Nephron progenitor cell (in vitro differentiated cells): ENCODE measurements around the gene ENTPD1.
A peak's percentile ranks its signal among the peaks of the same experiment; 100 is the strongest.

Source experiments
- DNase-seq: peaks from one replicate; pipeline ENCODE4 v3.0.0; 2021
- H3K27ac Mint-ChIP-seq: 2 replicates; pipeline ENCODE4 v1.8.0; 2021; ENCODE audit warnings: mild to moderate bottlenecking, moderate library complexity, mixed read lengths
- H3K27me3 Mint-ChIP-seq: 2 replicates; pipeline ENCODE4 v1.8.0; 2021; ENCODE audit warnings: mild to moderate bottlenecking, low read depth, mixed read lengths; ENCODE audit not compliant: poor library complexity
- H3K36me3 Mint-ChIP-seq: 2 replicates; pipeline ENCODE4 v1.8.0; 2021; ENCODE audit warnings: low read depth, mixed read lengths
- H3K4me1 Mint-ChIP-seq: 2 replicates; pipeline ENCODE4 v1.8.0; 2021; ENCODE audit warnings: mixed read lengths
- H3K4me3 Mint-ChIP-seq: 2 replicates; pipeline ENCODE4 v1.8.0; 2021; ENCODE audit warnings: mild to moderate bottlenecking, moderate library complexity, mixed read lengths
- H3K9me3 Mint-ChIP-seq: 2 replicates; pipeline ENCODE4 v1.8.0; 2021; ENCODE audit warnings: mild to moderate bottlenecking, moderate library complexity, mixed read lengths
- CTCF ChIP-seq: fragments of 200-600 bp; sonication (generic); IDR thresholded peaks from 2 replicates; pipeline ENCODE4 v1.5.0; 2021; ENCODE audit warnings: antibody characterized with exemption

The ENTPD1 gene

DNA sequence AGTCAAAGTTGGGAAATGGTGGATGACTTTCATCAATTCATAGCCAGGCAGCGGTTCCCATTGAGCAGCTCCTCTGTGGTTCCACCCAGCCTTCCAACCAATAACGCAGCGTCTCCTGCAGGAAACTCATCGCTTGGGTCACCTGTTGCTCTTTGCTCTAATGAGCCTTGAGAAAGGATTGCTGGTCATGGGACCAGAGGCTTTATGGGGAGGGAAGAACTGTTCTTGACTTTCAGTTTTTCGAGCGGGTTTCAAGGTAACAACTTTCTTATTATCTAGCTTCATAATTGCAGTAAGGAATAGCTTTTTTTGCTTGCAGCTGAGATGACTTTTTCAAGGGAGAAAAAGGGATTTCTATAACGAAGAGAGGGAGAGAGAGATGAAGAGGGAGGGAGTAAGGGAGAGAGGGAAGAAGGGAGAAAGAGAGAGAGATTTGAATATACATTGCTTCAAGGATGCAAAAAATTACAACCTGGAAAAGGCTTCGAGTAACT, 405 bp upstream of the ENTPD1 start:
- peaks cover 10% of the 10 kb centered on the region for H3K27me3 Mint-ChIP-seq
- no peaks in the 10 kb centered on the region for H3K9me3 Mint-ChIP-seq
- DNase-seq: no peak
- peak overlapping the region; percentile 83 for H3K4me3 Mint-ChIP-seq
- peaks cover 29% of the 10 kb centered on the region for H3K4me1 Mint-ChIP-seq
- no peak for TF ChIP-seq CTCF
- H3K27ac Mint-ChIP-seq: no peak overlapping the region
- no peaks in the 10 kb centered on the region for H3K36me3 Mint-ChIP-seq

- no peak overlapping the region for H3K27ac Mint-ChIP-seq
- peaks cover 6% of the 10 kb centered on the region for H3K27me3 Mint-ChIP-seq
- DNase-seq: no peak
- peak overlapping the region; percentile 83 for H3K4me3 Mint-ChIP-seq
- H3K9me3 Mint-ChIP-seq: no peaks in the 10 kb centered on the region
- TF ChIP-seq CTCF: no peak
- peaks cover 29% of the 10 kb centered on the region for H3K4me1 Mint-ChIP-seq
- H3K36me3 Mint-ChIP-seq: no peaks in the 10 kb centered on the region
These were observed 1.1 kb downstream of the ENTPD1 start for GRCh38 chr10:95756809-95757684.

DNA sequence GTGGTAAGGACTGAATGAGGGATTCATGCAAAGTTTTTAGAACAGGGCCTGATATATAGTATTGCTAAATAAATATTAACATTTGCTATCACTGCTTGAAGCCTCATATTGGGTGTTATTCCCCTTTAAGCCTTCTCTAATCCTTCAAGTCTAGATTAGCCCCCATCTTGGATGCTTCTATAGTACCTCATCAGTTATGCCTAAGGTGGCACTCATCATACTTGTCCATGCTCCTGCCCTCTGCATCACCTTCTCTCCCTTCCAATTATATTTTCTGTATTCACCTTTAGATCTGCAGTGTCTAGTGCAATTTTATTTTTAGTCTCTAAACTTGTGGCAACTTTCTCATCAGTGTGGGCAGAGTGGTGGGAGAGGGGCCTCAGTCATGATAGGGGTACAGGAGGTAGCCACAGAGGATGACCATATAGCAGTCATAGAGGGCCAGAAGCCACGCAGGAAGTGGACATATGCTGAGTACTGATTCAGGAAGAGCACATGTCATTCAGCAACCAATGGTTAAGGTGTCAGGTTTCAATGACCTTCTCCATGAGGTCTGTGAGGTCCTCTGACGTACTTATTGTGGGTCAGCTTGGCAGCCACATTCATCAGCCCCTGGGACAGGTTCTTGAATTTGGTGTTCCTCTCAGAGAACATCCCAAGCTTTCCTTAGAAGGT, 2.5 kb downstream of the ENTPD1 start:
- Mint-ChIP-seq H3K9me3 (no peaks in the 10 kb centered on the region), H3K27ac (no peak overlapping the region), H3K36me3 (no peaks in the 10 kb centered on the region), H3K4me1 (peaks cover 29% of the 10 kb centered on the region), H3K4me3 (no peak overlapping the region), H3K27me3 (peaks cover 6% of the 10 kb centered on the region)
- no peak for TF ChIP-seq CTCF
- no peak for DNase-seq

- H3K4me3 Mint-ChIP-seq: no peak overlapping the region
- H3K9me3 Mint-ChIP-seq: peaks cover 4% of the 10 kb centered on the region
- H3K36me3 Mint-ChIP-seq: no peaks in the 10 kb centered on the region
- no peak for DNase-seq
- H3K4me1 Mint-ChIP-seq: peaks cover 29% of the 10 kb centered on the region
- TF ChIP-seq CTCF: no peak
- no peak overlapping the region for H3K27ac Mint-ChIP-seq
- peaks cover 10% of the 10 kb centered on the region for H3K27me3 Mint-ChIP-seq
These were observed 3.4 kb downstream of the ENTPD1 start for GRCh38 chr10:95759233-95759826.

GRCh38 chr10:95761939-95762492, 6.1 kb downstream of the ENTPD1 start:
- no peak for TF ChIP-seq CTCF
- no peak for DNase-seq
- no peaks in the 10 kb centered on the region for H3K36me3 Mint-ChIP-seq
- no peak overlapping the region for H3K4me3 Mint-ChIP-seq
- peaks cover 7% of the 10 kb centered on the region for H3K27me3 Mint-ChIP-seq
- no peak overlapping the region for H3K27ac Mint-ChIP-seq
- H3K9me3 Mint-ChIP-seq: peaks cover 13% of the 10 kb centered on the region
- H3K4me1 Mint-ChIP-seq: peaks cover 12% of the 10 kb centered on the region
